Keratinocyte (primary cell): ENCODE results near the gene SUV39H1. TPM values are rescaled to one million over a fixed set of nuclear protein-coding genes. Genes with fewer than 3 reads are reported as not detected.
"Not testable (repeated sequence)": the region's sequence is repeated elsewhere in the genome, so short reads cannot be mapped to it uniquely, and the experiment has no call there.

ENCODE experiments used
- DNase-seq: peaks from one replicate; pipeline ENCODE4 v3.0.0-alpha.2; 2011; ENCODE audit warnings: low read depth, missing footprints, low spot score
- FAIRE-seq: peaks from 2 replicates; lab custom pipeline; 2011; peaks lifted over from hg19 to GRCh38; lab: Jason Lieb, UNC
- H2AFZ ChIP-seq: 2 replicates; pipeline ENCODE4 v1.6.0; 2012; ENCODE audit warnings: low read length, control low read depth, inconsistent platforms; ENCODE audit not compliant: control insufficient read depth
- H3K27ac ChIP-seq: 2 replicates; pipeline ENCODE4 v1.5.1; 2011; ENCODE audit warnings: low read length; ENCODE audit not compliant: control insufficient read depth, insufficient read depth
- H3K27me3 ChIP-seq: 3 replicates; pipeline ENCODE4 v1.6.0; 2011; ENCODE audit warnings: low read length; ENCODE audit not compliant: control insufficient read depth, insufficient read depth; ENCODE audit errors: extremely low read depth
- H3K36me3 ChIP-seq, 2 experiments: 2 replicates in 1 of 2; 3 replicates in 1 of 2; pipeline ENCODE4 v1.5.1; 2011; ENCODE audit warnings: low read length in 2 of 2, mild to moderate bottlenecking in 1 of 2; ENCODE audit not compliant: control insufficient read depth in 2 of 2, insufficient read depth in 2 of 2; ENCODE audit errors: extremely low read depth in 1 of 2
- H3K4me1 ChIP-seq: 3 replicates; pipeline ENCODE4 v1.5.1; 2011; ENCODE audit warnings: low read length; ENCODE audit not compliant: control insufficient read depth, insufficient read depth; ENCODE audit errors: extremely low read depth
- H3K4me2 ChIP-seq: 3 replicates; pipeline ENCODE4 v1.6.0; 2011; ENCODE audit warnings: low read depth, low read length; ENCODE audit not compliant: control insufficient read depth, insufficient read depth; ENCODE audit errors: extremely low read depth
- H3K4me3 ChIP-seq, 3 experiments: fragments of 200-600 bp in 1 of 3; sonication (generic) in 1 of 3; 2 replicates in 2 of 3; 3 replicates in 1 of 3; pipeline ENCODE4 v1.5.1; 2011 to 2016; ENCODE audit warnings: low read length in 3 of 3, mild to moderate bottlenecking in 3 of 3, control low read depth in 2 of 3, inconsistent platforms in 1 of 3, low read depth in 1 of 3, mixed read lengths in 1 of 3, mixed run types in 1 of 3, moderate library complexity in 1 of 3; ENCODE audit not compliant: control insufficient read depth in 2 of 3, insufficient read depth in 2 of 3; ENCODE audit errors: extremely low read depth in 1 of 3
- H3K79me2 ChIP-seq: 2 replicates; pipeline ENCODE4 v1.6.0; 2012; ENCODE audit warnings: low read length; ENCODE audit not compliant: control insufficient read depth, insufficient read depth
- H3K9ac ChIP-seq: 3 replicates; pipeline ENCODE4 v1.6.0; 2011; ENCODE audit warnings: low read length; ENCODE audit not compliant: control insufficient read depth, insufficient read depth; ENCODE audit errors: extremely low read depth
- H3K9me1 ChIP-seq: 3 replicates; pipeline ENCODE4 v1.6.0; 2011; ENCODE audit warnings: low read length; ENCODE audit not compliant: control insufficient read depth, insufficient read depth; ENCODE audit errors: extremely low read depth
- H3K9me3 ChIP-seq: 2 replicates; pipeline ENCODE4 v1.5.1; 2012; ENCODE audit warnings: low read depth, low read length; ENCODE audit not compliant: control insufficient read depth
- H4K20me1 ChIP-seq: 3 replicates; pipeline ENCODE4 v1.6.0; 2011; ENCODE audit warnings: low read length; ENCODE audit not compliant: control insufficient read depth, insufficient read depth; ENCODE audit errors: extremely low read depth
- CTCF ChIP-seq, 3 experiments: IDR thresholded peaks in 1 of 3; conservative IDR thresholded peaks in 1 of 3; optimal IDR thresholded peaks in 1 of 3; 2 replicates in 2 of 3; 3 replicates in 1 of 3; pipeline versions ENCODE3 to v1.5.1; 2011; ENCODE audit warnings: low read length in 3 of 3, mild to moderate bottlenecking in 3 of 3, moderate library complexity in 2 of 3, control low read depth in 1 of 3, inconsistent platforms in 1 of 3; ENCODE audit not compliant: insufficient read depth in 2 of 3; ENCODE audit errors: extremely low read depth in 1 of 3
- EZH2 ChIP-seq: IDR thresholded peaks from one replicate; pipeline ENCODE4 v1.6.1; 2012; ENCODE audit warnings: inconsistent platforms, mild to moderate bottlenecking, low read length, moderate library complexity
- dilution Hi-C: fragments of 300-500 bp; cut with MboI; formaldehyde crosslinking; loops from one replicate; pipeline ENCODE4 v1.7.0; 2020; ENCODE audit warnings: low sequenced_read_pairs; ENCODE audit not compliant: extremely low pct_ligation_motif_present
- polyA plus RNA-seq, 5 experiments: library from polyadenylated mRNA; depleted of rRNA in 3 of 5; stranded (reverse) in 3 of 5; stranded (forward) in 1 of 5; unstranded in 1 of 5; fragments of >200 nt; gene quantifications; 1 replicate in 1 of 5; 2 replicates in 3 of 5; 3 replicates in 1 of 5; pipeline versions ENCODE4 v1.2.1 to v1.2.3, GENCODE V29; 2011 to 2012; ENCODE audit warnings: missing spikeins in 2 of 5, low read depth in 1 of 5, low replicate concordance in 1 of 5

Gene SUV39H1
- polyA plus RNA-seq, 1 donor (not counting 4 experiments of a cell fraction or from before 2014, with no cell fraction given): 4.9 TPM

- Histone ChIP-seq H3K36me3 (no peaks in the 10 kb centered on the region), H3K4me3 (no peak overlapping the region), H3K27ac (no peak overlapping the region), H4K20me1 (no peaks in the 10 kb centered on the region), H2AFZ (no peak overlapping the region), H3K27me3 (no peaks in the 10 kb centered on the region), H3K9me1 (no peaks in the 10 kb centered on the region), H3K9me3 (no peaks in the 10 kb centered on the region), H3K4me1 (no peaks in the 10 kb centered on the region), H3K4me2 (no peak overlapping the region), H3K79me2 (no peaks in the 10 kb centered on the region), H3K9ac (no peak overlapping the region)
- TF ChIP-seq EZH2: no peak
- TF ChIP-seq CTCF (optimal IDR thresholded peaks at IDR 0.05 in 1 of 3, IDR thresholded peaks at IDR 0.05 in 1 of 3, conservative IDR thresholded peaks at IDR 0.05 in 1 of 3; ENCODE audit: extremely low read depth in 1 of 3, insufficient read depth in 2 of 3, low read length in 3 of 3): no peak
- DNase-seq (no peak), FAIRE-seq (no peak)
- dilution Hi-C loops: no loop called here
Measured at GRCh38 chrX:48667509-48667908, 29.0 kb upstream of the SUV39H1 start.

- H3K4me1 ChIP-seq, H3K4me2 ChIP-seq, H3K9me3 ChIP-seq, H4K20me1 ChIP-seq, H3K27ac ChIP-seq, H3K27me3 ChIP-seq, H3K4me3 ChIP-seq, H2AFZ ChIP-seq, H3K79me2 ChIP-seq, H3K9ac ChIP-seq, FAIRE-seq, H3K36me3 ChIP-seq, DNase-seq, H3K9me1 ChIP-seq, dilution Hi-C loops: not testable (repeated sequence)
Measured at GRCh38 chrX:48668187-48668586, 28.3 kb upstream of the SUV39H1 start.
